SK-N-SH treated with all-trans-retinoic acid at 6 μM for 48 hours (cell line): Measurements from ENCODE around the gene PDGFD.

ENCODE experiments used
- ATAC-seq: fragments of 200-7000 bp; cut with Tn5 transposase; 3 replicates; pipeline ENCODE4 v1.9.1; 2020; ENCODE audit warnings: mild to moderate bottlenecking, moderate library complexity
- BACH2 ChIP-seq: fragments of 250-450 bp; sonication (Bioruptor Pico); IDR thresholded peaks from 2 replicates; pipeline ENCODE4 v1.9.0; 2021; ENCODE audit warnings: mild to moderate bottlenecking, borderline replicate concordance
- CSDC2 ChIP-seq: fragments of 250-450 bp; sonication (Bioruptor Pico); IDR thresholded peaks from 2 replicates; pipeline ENCODE4 v1.5.0; 2020; ENCODE audit warnings: mild to moderate bottlenecking, moderate library complexity
- ESRRG ChIP-seq: fragments of 250-450 bp; sonication (Bioruptor Pico); IDR thresholded peaks from 2 replicates; pipeline ENCODE4 v1.6.1; 2021; ENCODE audit warnings: mild to moderate bottlenecking
- GLIS3 ChIP-seq: fragments of 250-450 bp; sonication (Bioruptor Pico); IDR thresholded peaks from 2 replicates; pipeline ENCODE4 v1.5.0; 2020; ENCODE audit warnings: mild to moderate bottlenecking, moderate library complexity
- ISL1 ChIP-seq: fragments of 250-450 bp; sonication (Bioruptor Pico); IDR thresholded peaks from 2 replicates; pipeline ENCODE4 v2.1.2; 2022; ENCODE audit warnings: mild to moderate bottlenecking, moderate library complexity
- OSR1 ChIP-seq: fragments of 250-450 bp; sonication (Bioruptor Pico); IDR thresholded peaks from 2 replicates; pipeline ENCODE4 v1.8.0; 2022; ENCODE audit warnings: moderate library complexity, mild to moderate bottlenecking, inconsistent platforms
- RARB ChIP-seq: fragments of 250-450 bp; sonication (Bioruptor Pico); IDR thresholded peaks from 2 replicates; pipeline ENCODE4 v1.8.0; 2021; ENCODE audit warnings: mild to moderate bottlenecking, moderate library complexity
- SNAI2 ChIP-seq: fragments of 250-450 bp; sonication (Bioruptor Pico); IDR thresholded peaks from 2 replicates; pipeline ENCODE4 v1.5.0; 2020; ENCODE audit warnings: mild to moderate bottlenecking, moderate library complexity
- TCF4 ChIP-seq: fragments of 250-450 bp; sonication (Bioruptor Pico); IDR thresholded peaks from 2 replicates; pipeline ENCODE4 v1.8.0; 2021; ENCODE audit warnings: mild to moderate bottlenecking, moderate library complexity, borderline replicate concordance
- TOX ChIP-seq: fragments of 250-450 bp; sonication (Bioruptor Pico); IDR thresholded peaks from 2 replicates; pipeline ENCODE4 v1.8.0; 2021; ENCODE audit warnings: mild to moderate bottlenecking, moderate library complexity, borderline replicate concordance
- TSHZ2 ChIP-seq: fragments of 250-450 bp; sonication (Bioruptor Pico); IDR thresholded peaks from 2 replicates; pipeline ENCODE4 v1.5.0; 2020; ENCODE audit warnings: mild to moderate bottlenecking, moderate library complexity
- ZFP30 ChIP-seq: fragments of 450-650 bp; formaldehyde crosslinking; IDR thresholded peaks from 2 replicates; pipeline ENCODE4 v1.5.0; 2022; ENCODE audit warnings: mild to moderate bottlenecking, moderate library complexity
- ZNF565 ChIP-seq: fragments of 450-650 bp; formaldehyde crosslinking; conservative IDR thresholded peaks from 2 replicates; pipeline ENCODE4 v1.5.0; 2020; ENCODE audit warnings: low read depth, mild to moderate bottlenecking, moderate library complexity
- ZNF70 ChIP-seq: fragments of 450-650 bp; formaldehyde crosslinking; IDR thresholded peaks from 2 replicates; pipeline ENCODE4 v1.5.0; 2020; ENCODE audit warnings: mild to moderate bottlenecking, moderate library complexity
- ZNF8 ChIP-seq: fragments of 450-650 bp; formaldehyde crosslinking; IDR thresholded peaks from 2 replicates; pipeline ENCODE4 v1.5.0; 2020; ENCODE audit warnings: mild to moderate bottlenecking, moderate library complexity
- TF ChIP-seq, protein P1 (sequence below): fragments of 250-450 bp; sonication (Bioruptor Pico); IDR thresholded peaks from 2 replicates; pipeline ENCODE4 v1.8.0; 2020; ENCODE audit warnings: mild to moderate bottlenecking, moderate library complexity, borderline replicate concordance
- TF ChIP-seq, protein P2 (sequence below): fragments of 250-450 bp; sonication (Bioruptor Pico); IDR thresholded peaks from 2 replicates; pipeline ENCODE4 v1.5.1; 2020; ENCODE audit warnings: low read depth, mild to moderate bottlenecking, moderate library complexity
- TF ChIP-seq, protein P3 (sequence below): fragments of 250-450 bp; sonication (Bioruptor Pico); IDR thresholded peaks from 2 replicates; pipeline ENCODE4 v1.8.0; 2021; ENCODE audit warnings: low read depth, mild to moderate bottlenecking, moderate library complexity, borderline replicate concordance

Gene PDGFD

DNA sequence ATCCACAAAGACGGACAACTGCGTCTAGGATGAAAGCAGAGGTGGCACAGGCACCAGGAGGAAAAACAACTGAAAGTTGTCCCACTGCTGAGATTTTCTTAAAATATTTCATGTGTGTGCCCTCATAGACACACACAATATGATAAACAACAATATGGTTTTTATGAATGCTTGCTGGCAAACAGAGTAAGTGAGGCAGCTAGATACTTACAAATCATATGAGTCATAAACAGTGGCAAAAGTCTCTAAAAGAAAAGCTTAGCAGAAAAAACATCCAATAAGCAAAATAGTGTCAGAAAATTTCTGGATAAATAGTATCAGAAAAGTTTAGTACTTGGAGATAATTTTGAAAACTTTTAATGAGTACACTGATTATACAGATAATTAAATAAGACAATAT is 228.7 kb downstream of the PDGFD start:
- peak; percentile 73 for ATAC-seq
- no peak for TF ChIP-seq RARB
- TF ChIP-seq TCF4 (CRISPR knock-in tag): no peak
- no peak for TF ChIP-seq ESRRG (CRISPR knock-in tag)
- no peak for TF ChIP-seq GLIS3
- no peak for TF ChIP-seq SNAI2 (CRISPR knock-in tag)
- no peak for TF ChIP-seq ZNF565 (CRISPR knock-in tag)
- TF ChIP-seq, all 23 proteins: peak for 0

- no peak for ATAC-seq
- TF ChIP-seq GLIS3 (no peak), ZNF70 (CRISPR knock-in tag) (no peak), TSHZ2 (CRISPR knock-in tag) (no peak)
- TF ChIP-seq, protein P1, sequence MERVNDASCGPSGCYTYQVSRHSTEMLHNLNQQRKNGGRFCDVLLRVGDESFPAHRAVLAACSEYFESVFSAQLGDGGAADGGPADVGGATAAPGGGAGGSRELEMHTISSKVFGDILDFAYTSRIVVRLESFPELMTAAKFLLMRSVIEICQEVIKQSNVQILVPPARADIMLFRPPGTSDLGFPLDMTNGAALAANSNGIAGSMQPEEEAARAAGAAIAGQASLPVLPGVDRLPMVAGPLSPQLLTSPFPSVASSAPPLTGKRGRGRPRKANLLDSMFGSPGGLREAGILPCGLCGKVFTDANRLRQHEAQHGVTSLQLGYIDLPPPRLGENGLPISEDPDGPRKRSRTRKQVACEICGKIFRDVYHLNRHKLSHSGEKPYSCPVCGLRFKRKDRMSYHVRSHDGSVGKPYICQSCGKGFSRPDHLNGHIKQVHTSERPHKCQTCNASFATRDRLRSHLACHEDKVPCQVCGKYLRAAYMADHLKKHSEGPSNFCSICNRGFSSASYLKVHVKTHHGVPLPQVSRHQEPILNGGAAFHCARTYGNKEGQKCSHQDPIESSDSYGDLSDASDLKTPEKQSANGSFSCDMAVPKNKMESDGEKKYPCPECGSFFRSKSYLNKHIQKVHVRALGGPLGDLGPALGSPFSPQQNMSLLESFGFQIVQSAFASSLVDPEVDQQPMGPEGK (CRISPR knock-in tag): no peak
These were observed 234.6 kb downstream of the PDGFD start for GRCh38 chr11:103929170-103929903.

GRCh38 chr11:103928802-103929161 is 235.2 kb downstream of the PDGFD start:
- TF ChIP-seq ZNF565 (CRISPR knock-in tag): no peak
- TF ChIP-seq ESRRG (CRISPR knock-in tag): no peak
- no peak for TF ChIP-seq CSDC2 (CRISPR knock-in tag)
- no peak for TF ChIP-seq GLIS3
- TF ChIP-seq, protein P1 (CRISPR knock-in tag): no peak
- TF ChIP-seq ZNF8 (CRISPR knock-in tag): no peak
- TF ChIP-seq, all 23 proteins: peak for 0
- ATAC-seq: no peak; the same call in 1 of the 3 replicates

DNA sequence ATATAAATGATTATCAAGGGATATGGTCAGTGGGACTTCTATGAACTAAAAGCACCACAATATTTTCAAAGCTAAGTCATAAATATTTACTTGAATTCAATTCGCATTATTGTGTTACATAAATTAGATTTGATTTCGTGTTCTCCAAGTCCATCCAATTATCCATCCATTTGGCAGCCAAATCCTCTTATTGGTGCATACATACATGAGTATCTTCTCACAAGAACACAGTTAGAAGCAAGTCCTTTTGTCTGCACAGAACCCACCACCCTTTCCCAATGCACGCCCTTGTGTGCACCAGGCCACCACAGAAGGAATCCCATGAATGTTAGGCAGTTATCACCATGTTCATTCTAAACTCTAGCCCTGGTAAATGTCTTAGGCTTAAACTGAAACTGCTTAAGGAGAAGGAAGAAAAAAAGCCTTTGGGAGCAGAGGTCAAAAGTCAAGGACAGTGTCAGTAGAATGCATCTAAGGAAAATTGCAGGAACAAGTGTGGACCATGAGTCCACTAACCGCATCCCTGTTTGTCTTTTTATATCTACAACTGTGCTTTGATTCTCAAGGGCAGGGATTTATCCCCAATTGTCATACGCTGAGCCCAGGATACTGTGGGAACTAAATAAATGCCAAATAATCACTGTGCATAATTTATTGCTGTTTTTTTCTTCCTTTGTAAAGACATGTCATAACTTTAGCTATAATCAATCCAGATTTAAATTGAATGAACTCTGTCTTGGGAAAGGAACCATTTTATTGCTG is 235.7 kb downstream of the PDGFD start:
- TF ChIP-seq CSDC2 (CRISPR knock-in tag): no peak
- TF ChIP-seq ISL1 (CRISPR knock-in tag): 0 out of 2 replicates have a peak, but pooled peaks have one; percentile 16
- peak; percentile 21; the same call in 1 of the 3 replicates for ATAC-seq

- ATAC-seq: peak; percentile 74
- no peak for TF ChIP-seq RARB
- TF ChIP-seq, protein P2, sequence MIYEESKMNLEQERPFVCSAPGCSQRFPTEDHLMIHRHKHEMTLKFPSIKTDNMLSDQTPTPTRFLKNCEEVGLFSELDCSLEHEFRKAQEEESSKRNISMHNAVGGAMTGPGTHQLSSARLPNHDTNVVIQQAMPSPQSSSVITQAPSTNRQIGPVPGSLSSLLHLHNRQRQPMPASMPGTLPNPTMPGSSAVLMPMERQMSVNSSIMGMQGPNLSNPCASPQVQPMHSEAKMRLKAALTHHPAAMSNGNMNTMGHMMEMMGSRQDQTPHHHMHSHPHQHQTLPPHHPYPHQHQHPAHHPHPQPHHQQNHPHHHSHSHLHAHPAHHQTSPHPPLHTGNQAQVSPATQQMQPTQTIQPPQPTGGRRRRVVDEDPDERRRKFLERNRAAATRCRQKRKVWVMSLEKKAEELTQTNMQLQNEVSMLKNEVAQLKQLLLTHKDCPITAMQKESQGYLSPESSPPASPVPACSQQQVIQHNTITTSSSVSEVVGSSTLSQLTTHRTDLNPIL (CRISPR knock-in tag): no peak
- no peak for TF ChIP-seq GLIS3
- no peak for TF ChIP-seq ZFP30 (CRISPR knock-in tag)
- TF ChIP-seq BACH2 (CRISPR knock-in tag): no peak
- TF ChIP-seq ZNF70 (CRISPR knock-in tag): no peak
- TF ChIP-seq, protein P1 (CRISPR knock-in tag): no peak
- no peak for TF ChIP-seq SNAI2 (CRISPR knock-in tag)
- no peak for TF ChIP-seq TCF4 (CRISPR knock-in tag)
- TF ChIP-seq TOX (CRISPR knock-in tag): no peak
- TF ChIP-seq, protein P3, sequence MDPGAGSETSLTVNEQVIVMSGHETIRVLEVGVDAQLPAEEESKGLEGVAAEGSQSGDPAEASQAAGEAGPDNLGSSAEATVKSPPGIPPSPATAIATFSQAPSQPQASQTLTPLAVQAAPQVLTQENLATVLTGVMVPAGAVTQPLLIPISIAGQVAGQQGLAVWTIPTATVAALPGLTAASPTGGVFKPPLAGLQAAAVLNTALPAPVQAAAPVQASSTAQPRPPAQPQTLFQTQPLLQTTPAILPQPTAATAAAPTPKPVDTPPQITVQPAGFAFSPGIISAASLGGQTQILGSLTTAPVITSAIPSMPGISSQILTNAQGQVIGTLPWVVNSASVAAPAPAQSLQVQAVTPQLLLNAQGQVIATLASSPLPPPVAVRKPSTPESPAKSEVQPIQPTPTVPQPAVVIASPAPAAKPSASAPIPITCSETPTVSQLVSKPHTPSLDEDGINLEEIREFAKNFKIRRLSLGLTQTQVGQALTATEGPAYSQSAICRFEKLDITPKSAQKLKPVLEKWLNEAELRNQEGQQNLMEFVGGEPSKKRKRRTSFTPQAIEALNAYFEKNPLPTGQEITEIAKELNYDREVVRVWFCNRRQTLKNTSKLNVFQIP: no peak
- no peak for TF ChIP-seq OSR1 (CRISPR knock-in tag)
- TF ChIP-seq ISL1 (CRISPR knock-in tag): no peak
These were observed 236.4 kb downstream of the PDGFD start for GRCh38 chr11:103927535-103927934.
